B cell (primary cell): Measurements from ENCODE around the gene LYZL2. TPM values are rescaled to one million over a fixed set of nuclear protein-coding genes. Genes with fewer than 3 reads are reported as not detected.

Source experiments
- ATAC-seq: fragments of 200-7000 bp; cut with Tn5 transposase; one replicate; pipeline ENCODE4 v1.10.0; 2021; ENCODE audit warnings: low read depth, mild to moderate bottlenecking, moderate number of reproducible peaks, moderate library complexity
- CTCF ChIA-PET: fragments of 350-600 bp; sonication (Branson Sonifier 250); formaldehyde crosslinking; loops from one replicate; lab custom pipeline; 2021; ENCODE audit warnings: antibody characterized with exemption, inconsistent platforms; lab: Charles Lee
- POLR2A ChIA-PET: fragments of 350-600 bp; sonication (Branson Sonifier 250); formaldehyde crosslinking; loops from one replicate; lab custom pipeline; 2021; ENCODE audit warnings: antibody characterized with exemption; lab: Charles Lee
- DNase-seq: peaks from one replicate; pipeline ENCODE4 v3.0.0; 2013
- H2AFZ ChIP-seq: 2 replicates; pipeline ENCODE4 v1.6.1; 2012; ENCODE audit warnings: mild to moderate bottlenecking, low read depth, low read length; ENCODE audit not compliant: insufficient read depth, poor library complexity, severe bottlenecking
- H3K27ac ChIP-seq, 2 donors: 1 replicate in 1 of 2; 2 replicates in 1 of 2; pipeline ENCODE4 v1.5.1; 2012 to 2013; ENCODE audit warnings: low read length in 2 of 2, mild to moderate bottlenecking in 2 of 2, moderate library complexity in 1 of 2
- H3K27me3 ChIP-seq, 4 experiments: fragments of 200-600 bp in 1 of 4; sonication (generic) in 1 of 4; replicated peaks in 1 of 4; 1 replicate in 2 of 4; 2 replicates in 2 of 4; pipeline versions ENCODE4 v1.6.1 to v1.7.0; 2013 to 2016; ENCODE audit warnings: low read length in 3 of 4, mild to moderate bottlenecking in 2 of 4, mixed read lengths in 1 of 4, moderate library complexity in 1 of 4; ENCODE audit not compliant: insufficient read depth in 4 of 4, control insufficient read depth in 3 of 4; ENCODE audit errors: control extremely low read depth in 1 of 4
- H3K36me3 ChIP-seq, 2 experiments: replicated peaks in 1 of 2; 1 replicate in 1 of 2; 2 replicates in 1 of 2; pipeline versions ENCODE4 v1.6.1 to v1.7.1; 2013; ENCODE audit warnings: low read length in 1 of 2; ENCODE audit not compliant: insufficient read depth in 2 of 2, control insufficient read depth in 1 of 2; ENCODE audit errors: control extremely low read depth in 1 of 2, extremely low read depth in 1 of 2
- H3K4me1 ChIP-seq, 2 donors: fragments of 200-600 bp in 1 of 2; sonication (generic) in 1 of 2; 1 replicate in 1 of 2; 2 replicates in 1 of 2; pipeline versions ENCODE4 v1.5.1 to v1.6.1; 2013 to 2017; ENCODE audit warnings: low read length in 2 of 2; ENCODE audit not compliant: control insufficient read depth in 2 of 2, insufficient read depth in 2 of 2
- H3K4me2 ChIP-seq: replicated peaks from 2 replicates; pipeline ENCODE3; 2012; ENCODE audit warnings: mild to moderate bottlenecking, low read depth, low read length; ENCODE audit not compliant: poor library complexity, severe bottlenecking
- H3K4me3 ChIP-seq, 5 experiments: fragments of 200-600 bp in 1 of 5; sonication (generic) in 1 of 5; 1 replicate in 3 of 5; 2 replicates in 2 of 5; pipeline versions ENCODE4 v1.5.1 to v1.7.0; 2011 to 2016; ENCODE audit warnings: low read length in 4 of 5, mild to moderate bottlenecking in 4 of 5, low read depth in 2 of 5, control low read depth in 1 of 5, moderate library complexity in 1 of 5; ENCODE audit not compliant: insufficient read depth in 1 of 5; ENCODE audit errors: control extremely low read depth in 1 of 5, extremely low read depth in 1 of 5
- H3K79me2 ChIP-seq: fragments of 200-600 bp; sonication (generic); one replicate; pipeline ENCODE4 v1.6.0; 2016; ENCODE audit warnings: low read length; ENCODE audit not compliant: control insufficient read depth, insufficient read depth
- H3K9ac ChIP-seq: fragments of 200-600 bp; sonication (generic); 2 replicates; pipeline ENCODE4 v1.6.1; 2017; ENCODE audit warnings: mild to moderate bottlenecking, low read length, moderate library complexity
- H3K9me3 ChIP-seq, 3 donors: one replicate each; pipeline versions ENCODE4 v1.6.1 to v1.7.1; 2013; ENCODE audit warnings: low read length in 2 of 3; ENCODE audit not compliant: control insufficient read depth in 2 of 3, insufficient read depth in 1 of 3; ENCODE audit errors: control extremely low read depth in 1 of 3
- H4K20me1 ChIP-seq: 2 replicates; pipeline ENCODE4 v1.6.0; 2012; ENCODE audit warnings: mild to moderate bottlenecking, low read length; ENCODE audit not compliant: insufficient read depth, control insufficient read depth, poor library complexity, severe bottlenecking
- H3K27ac Mint-ChIP-seq: one replicate; pipeline ENCODE4 v1.8.0; 2021; ENCODE audit warnings: mixed read lengths
- H3K27me3 Mint-ChIP-seq: one replicate; pipeline ENCODE4 v1.8.0; 2021; ENCODE audit warnings: mixed read lengths
- H3K4me1 Mint-ChIP-seq: one replicate; pipeline ENCODE4 v1.8.0; 2021; ENCODE audit warnings: mixed read lengths
- H3K4me3 Mint-ChIP-seq: one replicate; pipeline ENCODE4 v1.8.0; 2021; ENCODE audit warnings: mixed read lengths
- H3K9me3 Mint-ChIP-seq: one replicate; pipeline ENCODE4 v1.8.0; 2022; ENCODE audit warnings: mixed read lengths; ENCODE audit not compliant: insufficient read depth
- CTCF ChIP-seq: fragments of 200-600 bp; IDR thresholded peaks from one replicate; pipeline ENCODE4 v1.8.0; 2022; ENCODE audit warnings: antibody characterized with exemption, mild to moderate bottlenecking
- EZH2 ChIP-seq: IDR thresholded peaks from 2 replicates; pipeline ENCODE4 v1.6.1; 2012; ENCODE audit warnings: borderline replicate concordance, low read depth, mild to moderate bottlenecking, moderate library complexity, low read length; ENCODE audit not compliant: insufficient read depth, poor library complexity, severe bottlenecking
- WGBS: methylation state at CpG from one replicate; pipeline ENCODE4 v1.1.5; 2013; ENCODE audit warnings: missing lambda C conversion rate; ENCODE audit not compliant: insufficient coverage; 5-methylcytosine and 5-hydroxymethylcytosine counted together
- intact Hi-C: fragments of 100-400 bp; cut with micrococcal nuclease; formaldehyde crosslinking; loops from one replicate; pipeline ENCODE4 v1.10.0; 2022
- polyA plus RNA-seq: library from polyadenylated mRNA; depleted of rRNA; stranded (reverse); fragments of >200 nt; gene quantifications from 2 replicates; pipeline ENCODE4 v1.2.3, GENCODE V29; 2012
- total RNA-seq, 2 donors: library from RNA; stranded (reverse); fragments of 120-200 nt in 1 of 2; gene quantifications; 1 replicate in 1 of 2; 2 replicates in 1 of 2; pipeline versions ENCODE4 v1.2.3 to v1.2.4, GENCODE V29; 2013 to 2022

Gene LYZL2
- total and polyA plus RNA-seq, 2 donors (not counting 1 experiment from before 2014, with no cell fraction given) = not detected

GRCh38 chr10:30579574-30579973 is 50.0 kb downstream of the LYZL2 start:
- Histone ChIP-seq H3K36me3 (no peaks in the 10 kb centered on the region), H3K27ac (no peak overlapping the region), H3K4me1 (peaks cover 9 to 13% of the 10 kb centered on the region in 2 donors), H3K9ac (no peak overlapping the region), H3K4me3 (no peak overlapping the region), H3K9me3 (no peaks in the 10 kb centered on the region), H3K79me2 (no peaks in the 10 kb centered on the region), H4K20me1 (no peaks in the 10 kb centered on the region), H2AFZ (no peak overlapping the region), H3K27me3 (no peaks in the 10 kb centered on the region), H3K4me2 (no peak overlapping the region)
- Mint-ChIP-seq H3K9me3 (no peaks in the 10 kb centered on the region), H3K27ac (no peak overlapping the region), H3K4me3 (no peak overlapping the region), H3K4me1 (peaks cover 10% of the 10 kb centered on the region), H3K27me3 (no peaks in the 10 kb centered on the region)
- 92% methylated on average over 3 of the region's 3 CpGs for WGBS
- intact Hi-C loops = no loop called here
- TF ChIP-seq CTCF (no peak), EZH2 (no peak)
- DNase-seq = no peak
- ChIA-PET POLR2A (no interaction called here), CTCF (interaction anchor here (0.7 to 3.3 kb wide), 2 partner anchors 12 to 191 kb away, joined by 3 to 59 read pairs; no protein-coding TSS in a partner anchor)
- no peak for ATAC-seq

- Histone ChIP-seq H3K4me1 (peaks cover 3 to 5% of the 10 kb centered on the region in 2 donors), H3K79me2 (no peaks in the 10 kb centered on the region), H3K27ac (no peak overlapping the region), H3K9me3 (no peaks in the 10 kb centered on the region), H4K20me1 (no peaks in the 10 kb centered on the region), H3K27me3 (no peaks in the 10 kb centered on the region), H3K4me3 (no peak overlapping the region), H3K36me3 (no peaks in the 10 kb centered on the region), H3K9ac (no peak overlapping the region), H2AFZ (no peak overlapping the region), H3K4me2 (no peak overlapping the region)
- intact Hi-C loops = no loop called here
- TF ChIP-seq EZH2 (no peak), CTCF (no peak)
- H3K27ac Mint-ChIP-seq = no peak overlapping the region
- H3K4me3 Mint-ChIP-seq = no peak overlapping the region
- H3K9me3 Mint-ChIP-seq = no peaks in the 10 kb centered on the region
- no peak for DNase-seq
- ATAC-seq = no peak
- peaks cover 4% of the 10 kb centered on the region for H3K27me3 Mint-ChIP-seq
- CTCF ChIA-PET = interaction anchor here (2.3 kb wide), 1 partner anchor 14 kb away, joined by 9 read pairs; no protein-coding TSS in a partner anchor
- POLR2A ChIA-PET = no interaction called here
- H3K4me1 Mint-ChIP-seq = peaks cover 6% of the 10 kb centered on the region
Measured at GRCh38 chr10:30577048-30577447, 52.5 kb downstream of the LYZL2 start.
